ENCODE measurements around the gene FRMPD4.

Gene FRMPD4

GRCh38 chrX:12480956-12481355 lies 342.7 kb downstream of the FRMPD4 start:
- no peak for TF ChIP-seq ZFX (IDR thresholded peaks at IDR 0.05; ENCODE audit: borderline replicate concordance)
- TF ChIP-seq CTCF (IDR thresholded peaks at IDR 0.05) = no peak
- H3K27ac ChIP-seq = no peak overlapping the region

- no peak for TF ChIP-seq CTCF (IDR thresholded peaks at IDR 0.05)
- no peak overlapping the region for H3K27ac ChIP-seq
These were observed 349.9 kb downstream of the FRMPD4 start for GRCh38 chrX:12488220-12488619.

- TF ChIP-seq ZFX (IDR thresholded peaks at IDR 0.05; ENCODE audit: borderline replicate concordance) (no peak), CTCF (IDR thresholded peaks at IDR 0.05) (no peak)
- no peak overlapping the region for H3K27ac ChIP-seq
These were observed 350.5 kb downstream of the FRMPD4 start for GRCh38 chrX:12488771-12489170.

GRCh38 chrX:12489341-12489740 lies 351.1 kb downstream of the FRMPD4 start:
- no peak overlapping the region for H3K27ac ChIP-seq
- TF ChIP-seq CTCF (IDR thresholded peaks at IDR 0.05) = no peak
- TF ChIP-seq ZFX (IDR thresholded peaks at IDR 0.05; ENCODE audit: borderline replicate concordance) = no peak

GRCh38 chrX:12494400-12495138 lies 356.3 kb downstream of the FRMPD4 start:
- no peak overlapping the region for H3K27ac ChIP-seq
- TF ChIP-seq ZFX (IDR thresholded peaks at IDR 0.05; ENCODE audit: borderline replicate concordance) = no peak
- no peak for TF ChIP-seq CTCF (IDR thresholded peaks at IDR 0.05)

GRCh38 chrX:12496343-12496742 lies 358.1 kb downstream of the FRMPD4 start:
- TF ChIP-seq ZFX (IDR thresholded peaks at IDR 0.05; ENCODE audit: borderline replicate concordance) (no peak), CTCF (IDR thresholded peaks at IDR 0.05) (no peak)
- no peak overlapping the region for H3K27ac ChIP-seq

- TF ChIP-seq ZFX (IDR thresholded peaks at IDR 0.05; ENCODE audit: borderline replicate concordance) (no peak), CTCF (IDR thresholded peaks at IDR 0.05) (peak; percentile 45)
- H3K27ac ChIP-seq = no peak overlapping the region
These were observed 359.7 kb downstream of the FRMPD4 start for GRCh38 chrX:12497832-12498591.

Measured in 22Rv1 (cell line).